ENCODE data around the gene GLIS1.

GRCh38 chr1:53672243-53672642 lies 66.7 kb downstream of the GLIS1 start:
- TF ChIP-seq CTCF (optimal IDR thresholded peaks at IDR 0.05 in 1 of 3, IDR thresholded peaks at IDR 0.05 in 1 of 3, conservative IDR thresholded peaks at IDR 0.05 in 1 of 3; ENCODE audit: extremely low read depth in 1 of 3, insufficient read depth in 2 of 3, low read length in 3 of 3) = no peak
- TF ChIP-seq EZH2 (IDR thresholded peaks at IDR 0.05; ENCODE audit: low read length) = no peak

All from keratinocyte (primary cell).